Measurements from ENCODE around the gene CMIP. TPM values are rescaled to one million over a fixed set of nuclear protein-coding genes. Genes with fewer than 3 reads are reported as not detected.
A peak's percentile ranks its signal among the peaks of the same experiment; 100 is the strongest.

Gene CMIP
- total RNA-seq, 1 experiment from 2014 or later, result 63.7 TPM

GRCh38 chr16:81488687-81489411 lies 44.2 kb downstream of the CMIP start:
- TF ChIP-seq, protein P1, sequence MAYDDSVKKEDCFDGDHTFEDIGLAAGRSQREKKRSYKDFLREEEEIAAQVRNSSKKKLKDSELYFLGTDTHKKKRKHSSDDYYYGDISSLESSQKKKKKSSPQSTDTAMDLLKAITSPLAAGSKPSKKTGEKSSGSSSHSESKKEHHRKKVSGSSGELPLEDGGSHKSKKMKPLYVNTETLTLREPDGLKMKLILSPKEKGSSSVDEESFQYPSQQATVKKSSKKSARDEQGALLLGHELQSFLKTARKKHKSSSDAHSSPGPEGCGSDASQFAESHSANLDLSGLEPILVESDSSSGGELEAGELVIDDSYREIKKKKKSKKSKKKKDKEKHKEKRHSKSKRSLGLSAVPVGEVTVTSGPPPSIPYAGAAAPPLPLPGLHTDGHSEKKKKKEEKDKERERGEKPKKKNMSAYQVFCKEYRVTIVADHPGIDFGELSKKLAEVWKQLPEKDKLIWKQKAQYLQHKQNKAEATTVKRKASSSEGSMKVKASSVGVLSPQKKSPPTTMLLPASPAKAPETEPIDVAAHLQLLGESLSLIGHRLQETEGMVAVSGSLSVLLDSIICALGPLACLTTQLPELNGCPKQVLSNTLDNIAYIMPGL (CRISPR knock-in tag; IDR thresholded peaks at IDR 0.05), result no peak
- TF ChIP-seq NFE2L1 (CRISPR knock-in tag; IDR thresholded peaks at IDR 0.05) (no peak), ZBTB43 (CRISPR knock-in tag; IDR thresholded peaks at IDR 0.05) (no peak), FOXK1 (CRISPR knock-in tag; IDR thresholded peaks at IDR 0.05) (no peak), ZNF232 (CRISPR knock-in tag; IDR thresholded peaks at IDR 0.05) (no peak), ZNF532 (CRISPR knock-in tag; IDR thresholded peaks at IDR 0.05; ENCODE audit: borderline replicate concordance) (no peak), ARID4B (CRISPR knock-in tag; IDR thresholded peaks at IDR 0.05; ENCODE audit: borderline replicate concordance) (no peak), NR3C1 (CRISPR knock-in tag; conservative IDR thresholded peaks at IDR 0.05; ENCODE audit: low read depth) (no peak), SP1 (CRISPR knock-in tag; conservative IDR thresholded peaks at IDR 0.05) (no peak), ELF4 (CRISPR knock-in tag; IDR thresholded peaks at IDR 0.05; ENCODE audit: low read depth) (no peak), STAT6 (CRISPR knock-in tag; conservative IDR thresholded peaks at IDR 0.05; ENCODE audit: low read depth) (no peak), NR1H2 (CRISPR knock-in tag; IDR thresholded peaks at IDR 0.05) (no peak), ESRRA (CRISPR knock-in tag; IDR thresholded peaks at IDR 0.05; ENCODE audit: borderline replicate concordance) (no peak), ATF1 (CRISPR knock-in tag; IDR thresholded peaks at IDR 0.05) (no peak), MLX (CRISPR knock-in tag; IDR thresholded peaks at IDR 0.05) (no peak), SMAD3 (CRISPR knock-in tag; IDR thresholded peaks at IDR 0.05; ENCODE audit: borderline replicate concordance) (no peak), ZNF423 (CRISPR knock-in tag; IDR thresholded peaks at IDR 0.05) (no peak), FOXP1 (CRISPR knock-in tag; IDR thresholded peaks at IDR 0.05; ENCODE audit: borderline replicate concordance) (no peak)
- TF ChIP-seq, protein P2, sequence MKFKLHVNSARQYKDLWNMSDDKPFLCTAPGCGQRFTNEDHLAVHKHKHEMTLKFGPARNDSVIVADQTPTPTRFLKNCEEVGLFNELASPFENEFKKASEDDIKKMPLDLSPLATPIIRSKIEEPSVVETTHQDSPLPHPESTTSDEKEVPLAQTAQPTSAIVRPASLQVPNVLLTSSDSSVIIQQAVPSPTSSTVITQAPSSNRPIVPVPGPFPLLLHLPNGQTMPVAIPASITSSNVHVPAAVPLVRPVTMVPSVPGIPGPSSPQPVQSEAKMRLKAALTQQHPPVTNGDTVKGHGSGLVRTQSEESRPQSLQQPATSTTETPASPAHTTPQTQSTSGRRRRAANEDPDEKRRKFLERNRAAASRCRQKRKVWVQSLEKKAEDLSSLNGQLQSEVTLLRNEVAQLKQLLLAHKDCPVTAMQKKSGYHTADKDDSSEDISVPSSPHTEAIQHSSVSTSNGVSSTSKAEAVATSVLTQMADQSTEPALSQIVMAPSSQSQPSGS (CRISPR knock-in tag; IDR thresholded peaks at IDR 0.05; ENCODE audit: borderline replicate concordance, low read depth), result no peak
- no peaks in the 10 kb centered on the region for H3K36me3 Mint-ChIP-seq
- peaks cover 70% of the 10 kb centered on the region for H3K4me1 Mint-ChIP-seq
- H3K27ac Mint-ChIP-seq, result peak overlapping the region; percentile 2; the same call in 1 of the 2 replicates
- ChIA-PET POLR2A (no interaction called here), CTCF (interaction anchor here (1.2 kb wide), 1 partner anchor 208 kb away, joined by 3 read pairs; no protein-coding TSS in a partner anchor)
- ATAC-seq, result no peak
- H3K4me3 Mint-ChIP-seq, result no peak overlapping the region
- H3K9me3 Mint-ChIP-seq, result no peaks in the 10 kb centered on the region
- no peak for DNase-seq (ENCODE audit: low spot score)
- H3K27me3 Mint-ChIP-seq (ENCODE audit: low read depth), result no peaks in the 10 kb centered on the region

Data from WTC11 (cell line).